DMS153 (cell line): ENCODE results near the gene AGAP1.

ENCODE experiments used
- DNase-seq: peaks from one replicate; lab custom pipeline; 2025; lab: John Stamatoyannopoulos, UW

AGAP1 gene

GRCh38 chr2:235508371-235509160, 14.7 kb downstream of the AGAP1 start:
- peak; percentile 45 for DNase-seq

GRCh38 chr2:235510318-235510717, 16.5 kb downstream of the AGAP1 start:
- no peak for DNase-seq

- DNase-seq = no peak
These were observed 17.4 kb downstream of the AGAP1 start for GRCh38 chr2:235511187-235511661.

- DNase-seq = no peak
These were observed 18.2 kb downstream of the AGAP1 start for GRCh38 chr2:235511751-235512698.

- DNase-seq = no peak
These were observed 18.8 kb downstream of the AGAP1 start for GRCh38 chr2:235512699-235513053.

GRCh38 chr2:235513984-235514626, 20.3 kb downstream of the AGAP1 start:
- no peak for DNase-seq

- DNase-seq = no peak
These were observed 21.0 kb downstream of the AGAP1 start for GRCh38 chr2:235514627-235515363.

- no peak for DNase-seq
These were observed 21.5 kb downstream of the AGAP1 start for GRCh38 chr2:235515364-235515742.

- no peak for DNase-seq
These were observed 22.0 kb downstream of the AGAP1 start for GRCh38 chr2:235515821-235516220.

GRCh38 chr2:235516257-235516656, 22.4 kb downstream of the AGAP1 start:
- no peak for DNase-seq

- DNase-seq = no peak
These were observed 24.7 kb downstream of the AGAP1 start for GRCh38 chr2:235518322-235519090.

- no peak for DNase-seq
These were observed 26.9 kb downstream of the AGAP1 start for GRCh38 chr2:235520787-235521186.

- DNase-seq = peak; percentile 83
These were observed 28.0 kb downstream of the AGAP1 start for GRCh38 chr2:235521844-235522243.

GRCh38 chr2:235523021-235523420, 29.2 kb downstream of the AGAP1 start:
- no peak for DNase-seq

GRCh38 chr2:235523486-235524150, 29.8 kb downstream of the AGAP1 start:
- no peak for DNase-seq

GRCh38 chr2:235526166-235526565, 32.3 kb downstream of the AGAP1 start:
- no peak for DNase-seq

- DNase-seq = no peak
These were observed 34.1 kb downstream of the AGAP1 start for GRCh38 chr2:235527806-235528469.

- DNase-seq = no peak
These were observed 35.8 kb downstream of the AGAP1 start for GRCh38 chr2:235529621-235530020.

- DNase-seq = no peak
These were observed 36.9 kb downstream of the AGAP1 start for GRCh38 chr2:235530735-235531134.

GRCh38 chr2:235532307-235532706, 38.5 kb downstream of the AGAP1 start:
- DNase-seq = no peak
